ENCODE results near the gene CABYR.

DNA sequence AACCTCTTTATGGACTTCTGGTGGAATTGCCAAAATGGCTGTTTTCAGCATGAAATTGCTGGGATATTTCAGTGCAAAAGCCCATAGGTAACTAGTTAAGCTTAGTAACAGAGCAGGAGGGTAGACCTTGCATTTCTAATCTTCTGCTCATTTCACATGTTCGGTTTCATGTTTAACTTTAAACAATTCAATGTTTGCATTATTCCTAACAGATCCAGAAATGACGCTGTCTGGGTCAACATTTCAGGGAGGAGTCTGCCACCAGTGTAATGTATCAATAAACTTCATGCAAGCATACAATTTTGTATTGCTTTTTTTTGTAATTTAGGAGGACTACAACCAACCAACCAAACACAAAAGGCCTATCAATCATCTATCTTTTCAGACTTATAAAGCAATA, 22.4 kb downstream of the CABYR start:
- TF ChIP-seq CTCF (conservative IDR thresholded peaks at IDR 0.05) (no peak), ZFX (IDR thresholded peaks at IDR 0.05) (no peak)
